Loucy (cell line): ENCODE data around the gene MVP.

Source experiments
- H2AFZ ChIP-seq: fragments of 200-600 bp; sonication (generic); 2 replicates; pipeline ENCODE4 v1.6.0; 2016; ENCODE audit warnings: antibody characterized with exemption, mild to moderate bottlenecking, low read length, moderate library complexity
- H3F3A ChIP-seq: fragments of 200-600 bp; 2 replicates; pipeline ENCODE4 v1.6.0; 2016; ENCODE audit warnings: antibody characterized with exemption, low read depth, mild to moderate bottlenecking
- H3K27me3 ChIP-seq: fragments of 200-600 bp; sonication (generic); 2 replicates; pipeline ENCODE4 v1.6.1; 2014; ENCODE audit warnings: low read length, mild to moderate bottlenecking; ENCODE audit not compliant: insufficient read depth, poor library complexity, severe bottlenecking
- H3K36me3 ChIP-seq: fragments of 200-600 bp; sonication (generic); 2 replicates; pipeline ENCODE4 v1.6.1; 2016; ENCODE audit warnings: low read length; ENCODE audit not compliant: insufficient read depth
- H3K4me1 ChIP-seq: fragments of 200-600 bp; sonication (generic); 2 replicates; pipeline ENCODE4 v1.5.1; 2014; ENCODE audit warnings: low read length, mild to moderate bottlenecking; ENCODE audit not compliant: insufficient read depth, poor library complexity, severe bottlenecking
- H3K4me2 ChIP-seq: fragments of 200-600 bp; sonication (generic); 2 replicates; pipeline ENCODE4 v1.6.0; 2014; ENCODE audit warnings: antibody characterized with exemption, low read length, low read depth, mild to moderate bottlenecking; ENCODE audit not compliant: poor library complexity, severe bottlenecking
- H3K4me3 ChIP-seq: fragments of 200-600 bp; sonication (generic); 2 replicates; pipeline ENCODE4 v1.5.1; 2014; ENCODE audit warnings: low read length, mild to moderate bottlenecking, mixed read lengths; ENCODE audit not compliant: poor library complexity, severe bottlenecking
- H3K79me2 ChIP-seq: fragments of 200-600 bp; sonication (generic); 2 replicates; pipeline ENCODE4 v1.6.1; 2014; ENCODE audit warnings: low read length; ENCODE audit not compliant: insufficient read depth
- H3K9ac ChIP-seq: fragments of 200-600 bp; sonication (generic); 2 replicates; pipeline ENCODE4 v1.6.0; 2014; ENCODE audit warnings: mild to moderate bottlenecking, low read depth, low read length, moderate library complexity; ENCODE audit not compliant: poor library complexity, severe bottlenecking
- H3K9me2 ChIP-seq: fragments of 200-600 bp; sonication (generic); replicated peaks from 2 replicates; pipeline ENCODE4 v1.6.1; 2016; ENCODE audit warnings: low read depth, low read length, mixed read lengths
- H3K9me3 ChIP-seq: fragments of 200-600 bp; sonication (generic); 2 replicates; pipeline ENCODE4 v1.6.1; 2014; ENCODE audit warnings: mild to moderate bottlenecking, antibody characterized with exemption, low read length, low read depth; ENCODE audit not compliant: insufficient read depth
- H4K20me1 ChIP-seq: fragments of 200-600 bp; sonication (generic); 2 replicates; pipeline ENCODE4 v1.6.0; 2014; ENCODE audit warnings: antibody characterized with exemption, low read length, mild to moderate bottlenecking; ENCODE audit not compliant: insufficient read depth, poor library complexity, severe bottlenecking
- EZH2phosphoT487 ChIP-seq: fragments of 200-600 bp; IDR thresholded peaks from 2 replicates; pipeline ENCODE4 v1.6.1; 2018; ENCODE audit warnings: antibody characterized with exemption, mild to moderate bottlenecking, moderate library complexity, borderline replicate concordance
- TF ChIP-seq, protein P1 (sequence below): fragments of 200-600 bp; sonication (generic); conservative IDR thresholded peaks from 2 replicates; pipeline ENCODE4 v1.5.1; 2014; ENCODE audit warnings: mild to moderate bottlenecking, antibody characterized with exemption, low read length

Gene MVP

DNA sequence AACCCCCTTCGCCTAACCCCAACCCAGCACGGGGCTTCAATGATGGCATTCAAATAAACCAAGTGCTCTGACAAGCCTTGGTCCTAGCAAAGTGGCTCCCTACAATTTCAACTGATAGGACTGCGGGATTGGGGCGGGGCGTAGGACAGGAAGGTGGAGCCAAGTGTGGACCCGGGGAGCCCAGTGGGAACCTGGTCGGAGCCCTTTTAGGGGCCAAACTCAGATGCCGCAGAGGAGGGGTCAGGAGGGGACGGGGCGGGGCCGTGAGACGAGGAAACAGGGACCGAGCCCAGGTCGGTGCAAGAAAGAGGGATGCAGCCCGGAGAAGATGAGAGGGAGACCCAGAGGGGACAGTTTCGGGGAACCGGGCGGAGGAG, 55.9 kb downstream of the MVP start:
- no peaks in the 10 kb centered on the region for H3K79me2 ChIP-seq
- no peaks in the 10 kb centered on the region for H3K9me3 ChIP-seq
- H3K4me3 ChIP-seq = no peak overlapping the region
- no peaks in the 10 kb centered on the region for H3K4me1 ChIP-seq
- no peak overlapping the region for H3K4me2 ChIP-seq
- no peaks in the 10 kb centered on the region for H3K9me2 ChIP-seq
- no peaks in the 10 kb centered on the region for H3F3A ChIP-seq
- no peaks in the 10 kb centered on the region for H3K27me3 ChIP-seq
- no peak overlapping the region for H3K9ac ChIP-seq
- H2AFZ ChIP-seq = no peak overlapping the region
- H4K20me1 ChIP-seq = no peaks in the 10 kb centered on the region
- no peak for TF ChIP-seq EZH2phosphoT487
- TF ChIP-seq, protein P1, sequence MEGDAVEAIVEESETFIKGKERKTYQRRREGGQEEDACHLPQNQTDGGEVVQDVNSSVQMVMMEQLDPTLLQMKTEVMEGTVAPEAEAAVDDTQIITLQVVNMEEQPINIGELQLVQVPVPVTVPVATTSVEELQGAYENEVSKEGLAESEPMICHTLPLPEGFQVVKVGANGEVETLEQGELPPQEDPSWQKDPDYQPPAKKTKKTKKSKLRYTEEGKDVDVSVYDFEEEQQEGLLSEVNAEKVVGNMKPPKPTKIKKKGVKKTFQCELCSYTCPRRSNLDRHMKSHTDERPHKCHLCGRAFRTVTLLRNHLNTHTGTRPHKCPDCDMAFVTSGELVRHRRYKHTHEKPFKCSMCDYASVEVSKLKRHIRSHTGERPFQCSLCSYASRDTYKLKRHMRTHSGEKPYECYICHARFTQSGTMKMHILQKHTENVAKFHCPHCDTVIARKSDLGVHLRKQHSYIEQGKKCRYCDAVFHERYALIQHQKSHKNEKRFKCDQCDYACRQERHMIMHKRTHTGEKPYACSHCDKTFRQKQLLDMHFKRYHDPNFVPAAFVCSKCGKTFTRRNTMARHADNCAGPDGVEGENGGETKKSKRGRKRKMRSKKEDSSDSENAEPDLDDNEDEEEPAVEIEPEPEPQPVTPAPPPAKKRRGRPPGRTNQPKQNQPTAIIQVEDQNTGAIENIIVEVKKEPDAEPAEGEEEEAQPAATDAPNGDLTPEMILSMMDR = no peak
- no peaks in the 10 kb centered on the region for H3K36me3 ChIP-seq

- no peaks in the 10 kb centered on the region for H3K36me3 ChIP-seq
- H3K4me1 ChIP-seq = no peaks in the 10 kb centered on the region
- no peaks in the 10 kb centered on the region for H3F3A ChIP-seq
- H3K4me2 ChIP-seq = no peak overlapping the region
- H3K9me3 ChIP-seq = no peaks in the 10 kb centered on the region
- H4K20me1 ChIP-seq = no peaks in the 10 kb centered on the region
- no peak overlapping the region for H2AFZ ChIP-seq
- TF ChIP-seq EZH2phosphoT487 = no peak
- TF ChIP-seq, protein P1 = no peak
- no peaks in the 10 kb centered on the region for H3K9me2 ChIP-seq
- H3K79me2 ChIP-seq = no peaks in the 10 kb centered on the region
- H3K27me3 ChIP-seq = no peaks in the 10 kb centered on the region
- no peak overlapping the region for H3K4me3 ChIP-seq
- H3K9ac ChIP-seq = no peak overlapping the region
These were observed 56.5 kb downstream of the MVP start for GRCh38 chr16:29876594-29877249.

GRCh38 chr16:29877266-29877961, 57.2 kb downstream of the MVP start:
- H3K9ac ChIP-seq = no peak overlapping the region
- no peaks in the 10 kb centered on the region for H4K20me1 ChIP-seq
- H3K4me1 ChIP-seq = no peaks in the 10 kb centered on the region
- no peak overlapping the region for H3K4me3 ChIP-seq
- H3K27me3 ChIP-seq = no peaks in the 10 kb centered on the region
- no peaks in the 10 kb centered on the region for H3K79me2 ChIP-seq
- H3K9me3 ChIP-seq = no peaks in the 10 kb centered on the region
- H3K36me3 ChIP-seq = no peaks in the 10 kb centered on the region
- H3K9me2 ChIP-seq = no peaks in the 10 kb centered on the region
- no peak overlapping the region for H2AFZ ChIP-seq
- no peak for TF ChIP-seq EZH2phosphoT487
- TF ChIP-seq, protein P1 = no peak
- H3K4me2 ChIP-seq = no peak overlapping the region
- no peaks in the 10 kb centered on the region for H3F3A ChIP-seq
